ENCODE results near the gene ANXA2R. TPM values are rescaled to one million over a fixed set of nuclear protein-coding genes. Genes with fewer than 3 reads are reported as not detected.
"Not testable (repeated sequence)": the region's sequence is repeated elsewhere in the genome, so short reads cannot be mapped to it uniquely, and the experiment has no call there.

The ANXA2R gene, protein sequence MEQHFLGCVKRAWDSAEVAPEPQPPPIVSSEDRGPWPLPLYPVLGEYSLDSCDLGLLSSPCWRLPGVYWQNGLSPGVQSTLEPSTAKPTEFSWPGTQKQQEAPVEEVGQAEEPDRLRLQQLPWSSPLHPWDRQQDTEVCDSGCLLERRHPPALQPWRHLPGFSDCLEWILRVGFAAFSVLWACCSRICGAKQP
- 19.3 and 20.0 TPM in 2 replicates for total RNA-seq
- 36.3 TPM for total RNA-seq (2013)
- polyA plus RNA-seq, result 50.4 and 54.1 TPM in 2 replicates
- polyA minus RNA-seq, result 27.4 and 36.7 TPM in 2 replicates

GRCh38 chr5:43040287-43041098, at the start of gene ANXA2R:
Gene ANXA2R (minus strand): TSS chr5:43040319. CDS start chr5:43040046, 273 bp downstream.
- no peaks in the 10 kb centered on the region for H3K27me3 Mint-ChIP-seq
- ChIA-PET CTCF (interaction anchor here (0.8 to 9.5 kb wide), 21 partner anchors 9 to 444 kb away, joined by 3 to 194 read pairs (median 18); partner anchors contain the start of genes TMEM267 and ZNF131), POLR2A (interaction anchor here (0.9 to 8.0 kb wide), 11 partner anchors 21 to 444 kb away, joined by 3 to 202 read pairs (median 36); partner anchors contain the start of genes TMEM267 and ZNF131)
- ATAC-seq (ENCODE audit: low read depth), result peak; percentile 60
- Histone ChIP-seq H3K27ac (ENCODE audit: low read length in 2 of 2) (peak within 1 kb of the TSS; percentile 98 to 99), H2AFZ (ENCODE audit: insufficient read depth, low read depth, low read length, poor library complexity, severe bottlenecking) (peak within 1 kb of the TSS; percentile 80), H3K4me1 (ENCODE audit: control insufficient read depth in 2 of 2, insufficient read depth in 2 of 2, low read length in 2 of 2) (peaks cover 25 to 44% of the 10 kb centered on the region in 2 donors), H3K27me3 (replicated peaks in 1 of 4; ENCODE audit: control extremely low read depth in 1 of 4, control insufficient read depth in 3 of 4, insufficient read depth in 4 of 4, low read length in 3 of 4) (no peaks in the 10 kb centered on the region), H3K36me3 (replicated peaks in 1 of 2; ENCODE audit: control extremely low read depth in 1 of 2, control insufficient read depth in 1 of 2, extremely low read depth in 1 of 2, insufficient read depth in 2 of 2, low read length in 1 of 2) (no peaks in the 10 kb centered on the region), H3K4me2 (replicated peaks; ENCODE audit: low read depth, low read length, poor library complexity, severe bottlenecking) (peak within 1 kb of the TSS; percentile 87), H3K9ac (ENCODE audit: low read length) (peak within 1 kb of the TSS; percentile 96), H3K79me2 (ENCODE audit: control insufficient read depth, insufficient read depth, low read length) (peaks cover 44% of the 10 kb centered on the region), H3K4me3 (ENCODE audit: control extremely low read depth in 1 of 5, extremely low read depth in 1 of 5, insufficient read depth in 1 of 5, low read depth in 2 of 5, low read length in 4 of 5) (peak within 1 kb of the TSS; percentile 62 to 95 (median 81)), H4K20me1 (ENCODE audit: control insufficient read depth, insufficient read depth, low read length, poor library complexity, severe bottlenecking) (peaks cover 5% of the 10 kb centered on the region), H3K9me3 (ENCODE audit: control extremely low read depth in 1 of 3, control insufficient read depth in 2 of 3, insufficient read depth in 1 of 3, low read length in 2 of 3) (no peaks in the 10 kb centered on the region)
- intact Hi-C loops (cut with micrococcal nuclease), result loop anchor here (1.0 kb wide), 6 partner anchors 20 to 273 kb away; partner anchors contain the start of gene HMGCS1
- H3K4me3 Mint-ChIP-seq, result peak within 1 kb of the TSS; percentile 97
- DNase-seq, result peak; percentile 97
- H3K4me1 Mint-ChIP-seq, result peaks cover 39% of the 10 kb centered on the region
- peak within 1 kb of the TSS; percentile 98 for H3K27ac Mint-ChIP-seq
- WGBS (ENCODE audit: insufficient coverage), result 2% methylated on average over 40 of the region's 47 CpGs
- no peaks in the 10 kb centered on the region for H3K9me3 Mint-ChIP-seq (ENCODE audit: insufficient read depth)
- TF ChIP-seq CTCF (IDR thresholded peaks at IDR 0.05), result peak; percentile 86
- TF ChIP-seq EZH2 (IDR thresholded peaks at IDR 0.05; ENCODE audit: borderline replicate concordance, insufficient read depth, low read depth, low read length, poor library complexity, severe bottlenecking), result no peak

DNA sequence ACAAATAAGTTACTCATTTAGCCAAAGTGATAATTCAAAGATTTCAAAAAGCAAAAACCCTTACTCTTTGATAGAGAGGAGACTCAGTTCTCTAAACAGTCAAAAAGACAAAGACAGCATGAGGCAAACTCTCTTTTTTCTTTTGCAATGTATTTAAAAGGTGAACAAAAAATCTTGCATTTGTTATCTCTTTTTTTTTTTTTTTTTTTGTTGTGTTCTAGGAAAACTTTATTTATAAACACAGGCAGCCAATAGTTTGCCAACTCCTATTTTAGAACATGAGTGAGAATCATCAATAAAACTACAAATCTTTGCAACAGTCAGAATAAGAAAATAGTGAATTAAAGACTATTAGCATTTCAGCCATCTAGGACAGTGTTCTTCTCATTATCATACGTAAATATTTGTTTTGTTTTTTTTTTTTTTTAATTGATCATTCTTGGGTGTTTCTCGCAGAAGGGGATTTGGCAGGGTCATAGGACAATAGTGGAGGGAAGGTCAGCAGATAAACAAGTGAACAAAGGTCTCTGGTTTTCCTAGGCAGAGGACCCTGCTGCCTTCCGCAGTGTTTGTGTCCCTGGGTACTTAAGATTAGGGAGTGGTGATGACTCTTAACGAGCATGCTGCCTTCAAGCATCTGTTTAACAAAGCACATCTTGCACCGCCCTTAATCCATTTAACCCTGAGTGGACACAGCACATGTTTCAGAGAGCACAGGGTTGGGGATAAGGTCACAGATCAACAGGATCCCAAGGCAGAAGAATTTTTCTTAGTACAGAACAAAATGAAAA, 46.2 kb upstream of the ANXA2R start:
- H4K20me1 ChIP-seq (ENCODE audit: control insufficient read depth, insufficient read depth, low read length, poor library complexity, severe bottlenecking); CTCF ChIA-PET; H3K27ac ChIP-seq (ENCODE audit: low read length in 2 of 2); H3K4me2 ChIP-seq (replicated peaks; ENCODE audit: low read depth, low read length, poor library complexity, severe bottlenecking); POLR2A ChIA-PET; intact Hi-C loops (cut with micrococcal nuclease); H3K27me3 ChIP-seq (replicated peaks in 1 of 4; ENCODE audit: control extremely low read depth in 1 of 4, control insufficient read depth in 3 of 4, insufficient read depth in 4 of 4, low read length in 3 of 4); H3K4me1 ChIP-seq (ENCODE audit: control insufficient read depth in 2 of 2, insufficient read depth in 2 of 2, low read length in 2 of 2); H3K4me1 Mint-ChIP-seq; H2AFZ ChIP-seq (ENCODE audit: insufficient read depth, low read depth, low read length, poor library complexity, severe bottlenecking); H3K36me3 ChIP-seq (replicated peaks in 1 of 2; ENCODE audit: control extremely low read depth in 1 of 2, control insufficient read depth in 1 of 2, extremely low read depth in 1 of 2, insufficient read depth in 2 of 2, low read length in 1 of 2); H3K9ac ChIP-seq (ENCODE audit: low read length); H3K4me3 ChIP-seq (ENCODE audit: control extremely low read depth in 1 of 5, extremely low read depth in 1 of 5, insufficient read depth in 1 of 5, low read depth in 2 of 5, low read length in 4 of 5); H3K79me2 ChIP-seq (ENCODE audit: control insufficient read depth, insufficient read depth, low read length); ATAC-seq (ENCODE audit: low read depth); H3K4me3 Mint-ChIP-seq; H3K27me3 Mint-ChIP-seq; H3K27ac Mint-ChIP-seq; H3K9me3 Mint-ChIP-seq (ENCODE audit: insufficient read depth); DNase-seq: not testable (repeated sequence)
- WGBS (ENCODE audit: insufficient coverage), result no CpG with 5 or more reads among the region's 5 CpGs
- peaks cover 0 to 11% (median 10%) of the 10 kb centered on the region in 3 donors for H3K9me3 ChIP-seq (ENCODE audit: control extremely low read depth in 1 of 3, control insufficient read depth in 2 of 3, insufficient read depth in 1 of 3, low read length in 2 of 3)
